ENCODE measurements around the gene BABAM2. TPM values are rescaled to one million over a fixed set of nuclear protein-coding genes. Genes with fewer than 3 reads are reported as not detected.

Gene BABAM2
- total and polyA plus RNA-seq, 4 donors, result 9.9 to 17.0 (median 13.9) TPM

DNA sequence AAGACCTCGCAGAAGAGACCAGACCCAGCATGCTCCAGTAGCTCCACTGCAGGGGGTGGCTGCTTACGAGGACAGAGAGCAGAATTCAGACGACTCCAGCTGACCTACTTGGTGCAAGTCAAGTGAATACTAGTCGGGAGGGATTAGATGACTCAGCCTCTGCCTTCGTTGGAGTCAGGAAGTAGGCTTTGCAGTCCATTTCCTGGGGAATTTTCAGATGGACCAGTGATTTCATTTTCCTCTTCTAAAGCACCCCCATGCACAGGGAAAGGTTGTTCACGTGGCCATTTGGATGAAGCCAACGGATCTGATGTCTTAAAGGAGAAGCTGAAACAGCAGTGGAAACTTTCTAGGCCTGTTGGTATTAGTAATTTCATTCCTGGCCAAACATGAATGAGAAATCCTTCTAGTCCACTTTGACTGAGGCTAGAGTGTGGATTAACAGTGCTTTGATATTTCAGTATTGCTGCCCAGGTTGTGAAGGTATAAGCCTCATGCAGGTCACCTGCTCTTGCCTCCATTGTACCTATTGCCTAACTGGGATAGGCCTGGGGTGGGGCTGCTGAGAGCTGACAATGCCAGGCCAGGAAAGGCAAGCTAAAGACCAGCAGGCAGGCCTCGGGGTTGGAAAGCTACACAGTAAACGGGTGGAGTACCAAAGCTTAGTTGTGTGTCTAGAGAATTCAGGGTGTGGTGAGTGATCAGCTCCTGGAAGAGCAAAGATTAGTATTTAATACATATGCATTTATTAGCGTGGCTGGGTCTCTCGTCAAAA is 384.6 kb downstream of the BABAM2 start:
- H3K27me3 ChIP-seq (ENCODE audit: control insufficient read depth in 4 of 4, insufficient read depth in 4 of 4, low read length in 3 of 4), result no peaks in the 10 kb centered on the region
- no peaks in the 10 kb centered on the region for H3K9me3 ChIP-seq (ENCODE audit: control insufficient read depth in 4 of 4, low read length in 3 of 4)
- H3K27ac ChIP-seq (ENCODE audit: low read depth in 1 of 2, low read length in 2 of 2), result peak overlapping the region in 1 of 2 donors; percentile 18
- peaks cover 0 to 3% (median 0%) of the 10 kb centered on the region in 4 donors for H3K4me1 ChIP-seq (ENCODE audit: control insufficient read depth in 4 of 4, insufficient read depth in 4 of 4, low read length in 3 of 4)
- TF ChIP-seq RAD21 (IDR thresholded peaks at IDR 0.05) (peak in 1 of 2 donors; percentile 15), NR2F2 (IDR thresholded peaks at IDR 0.05) (no peak)
- WGBS, result 74% methylated on average over 11 of the region's 11 CpGs
- H3K9ac ChIP-seq (ENCODE audit: low read depth in 1 of 2, low read length in 2 of 2), result no peak overlapping the region
- no peaks in the 10 kb centered on the region for H3K36me3 ChIP-seq (ENCODE audit: control insufficient read depth in 4 of 4, insufficient read depth in 3 of 4, low read depth in 1 of 4, low read length in 3 of 4)
- DNase-seq (ENCODE audit: low spot score), result no peak
- no peak overlapping the region for H3K4me3 ChIP-seq (ENCODE audit: low read depth in 1 of 3, low read length in 3 of 3)

DNA sequence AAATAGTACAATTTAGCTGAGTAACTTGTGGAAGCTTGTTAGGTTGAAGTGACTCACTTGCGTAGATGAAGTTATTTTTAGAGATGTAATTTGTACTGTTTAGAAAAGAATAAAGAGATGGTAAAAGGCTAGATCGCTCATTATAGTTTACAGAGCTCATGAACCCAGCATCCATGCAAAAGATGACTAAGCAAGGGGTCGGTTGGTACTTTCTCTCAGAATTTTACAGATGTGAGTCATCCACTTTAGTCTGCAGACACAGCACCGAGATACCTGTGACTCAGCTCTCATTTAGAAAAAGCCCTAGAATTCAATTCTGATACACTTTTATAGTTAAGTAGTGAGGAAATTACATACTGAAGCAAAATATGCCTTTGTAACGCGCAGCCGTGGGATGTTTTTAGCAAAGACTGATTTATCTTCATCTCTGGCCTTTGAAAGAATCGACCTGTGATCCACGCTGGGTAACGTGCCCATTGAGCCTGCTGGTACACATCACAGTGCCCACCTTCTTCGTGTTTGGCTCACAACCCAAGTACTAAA is 385.6 kb downstream of the BABAM2 start:
- no peak for DNase-seq (ENCODE audit: low spot score)
- no peak overlapping the region for H3K27ac ChIP-seq (ENCODE audit: low read depth in 1 of 2, low read length in 2 of 2)

More for the DNA sequence above, 385.6 kb downstream of the BABAM2 start:
- WGBS, result 81% methylated on average over 11 of the region's 11 CpGs
- peaks cover 0 to 3% (median 0%) of the 10 kb centered on the region in 4 donors for H3K4me1 ChIP-seq (ENCODE audit: control insufficient read depth in 4 of 4, insufficient read depth in 4 of 4, low read length in 3 of 4)
- TF ChIP-seq EGR1 (IDR thresholded peaks at IDR 0.05; ENCODE audit: low read depth in 2 of 2), result no peak
- TF ChIP-seq YY1 (IDR thresholded peaks at IDR 0.05), result no peak
- TF ChIP-seq HNF4G (IDR thresholded peaks at IDR 0.05), result no peak
- no peak for TF ChIP-seq FOXA2 (IDR thresholded peaks at IDR 0.05)
- TF ChIP-seq GABPA (IDR thresholded peaks at IDR 0.05 in 1 of 2, conservative IDR thresholded peaks at IDR 0.05 in 1 of 2), result no peak
- TF ChIP-seq JUND (IDR thresholded peaks at IDR 0.05), result no peak
- no peak for TF ChIP-seq RXRA (IDR thresholded peaks at IDR 0.05)
- TF ChIP-seq SP1 (IDR thresholded peaks at IDR 0.05), result no peak
- no peak for TF ChIP-seq FOXA1 (IDR thresholded peaks at IDR 0.05)
- TF ChIP-seq, protein P1, sequence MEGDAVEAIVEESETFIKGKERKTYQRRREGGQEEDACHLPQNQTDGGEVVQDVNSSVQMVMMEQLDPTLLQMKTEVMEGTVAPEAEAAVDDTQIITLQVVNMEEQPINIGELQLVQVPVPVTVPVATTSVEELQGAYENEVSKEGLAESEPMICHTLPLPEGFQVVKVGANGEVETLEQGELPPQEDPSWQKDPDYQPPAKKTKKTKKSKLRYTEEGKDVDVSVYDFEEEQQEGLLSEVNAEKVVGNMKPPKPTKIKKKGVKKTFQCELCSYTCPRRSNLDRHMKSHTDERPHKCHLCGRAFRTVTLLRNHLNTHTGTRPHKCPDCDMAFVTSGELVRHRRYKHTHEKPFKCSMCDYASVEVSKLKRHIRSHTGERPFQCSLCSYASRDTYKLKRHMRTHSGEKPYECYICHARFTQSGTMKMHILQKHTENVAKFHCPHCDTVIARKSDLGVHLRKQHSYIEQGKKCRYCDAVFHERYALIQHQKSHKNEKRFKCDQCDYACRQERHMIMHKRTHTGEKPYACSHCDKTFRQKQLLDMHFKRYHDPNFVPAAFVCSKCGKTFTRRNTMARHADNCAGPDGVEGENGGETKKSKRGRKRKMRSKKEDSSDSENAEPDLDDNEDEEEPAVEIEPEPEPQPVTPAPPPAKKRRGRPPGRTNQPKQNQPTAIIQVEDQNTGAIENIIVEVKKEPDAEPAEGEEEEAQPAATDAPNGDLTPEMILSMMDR (IDR thresholded peaks at IDR 0.05; ENCODE audit: low read depth, low read length, missing input control), result no peak
- TF ChIP-seq NR2F2 (IDR thresholded peaks at IDR 0.05), result no peak
- TF ChIP-seq ATF3 (IDR thresholded peaks at IDR 0.05), result no peak
- no peak for TF ChIP-seq MAX (IDR thresholded peaks at IDR 0.05)
- no peak for TF ChIP-seq ZBTB33 (IDR thresholded peaks at IDR 0.05)
- TF ChIP-seq TAF1 (conservative IDR thresholded peaks at IDR 0.05), result no peak
- H3K4me3 ChIP-seq (ENCODE audit: low read depth in 1 of 3, low read length in 3 of 3), result no peak overlapping the region
- no peak overlapping the region for H3K9ac ChIP-seq (ENCODE audit: low read depth in 1 of 2, low read length in 2 of 2)
- H3K36me3 ChIP-seq (ENCODE audit: control insufficient read depth in 4 of 4, insufficient read depth in 3 of 4, low read depth in 1 of 4, low read length in 3 of 4), result no peaks in the 10 kb centered on the region
- no peaks in the 10 kb centered on the region for H3K27me3 ChIP-seq (ENCODE audit: control insufficient read depth in 4 of 4, insufficient read depth in 4 of 4, low read length in 3 of 4)
- no peaks in the 10 kb centered on the region for H3K9me3 ChIP-seq (ENCODE audit: control insufficient read depth in 4 of 4, low read length in 3 of 4)

Data from liver (tissue), 9 donors.